HEK293 (cell line): ENCODE results near the gene RER1.

Experiments
- CTCF ChIP-seq: fragments of 450-650 bp; formaldehyde crosslinking; IDR thresholded peaks from 2 replicates; pipeline ENCODE4 v1.5.1; 2016; ENCODE audit warnings: missing biosample characterization, missing genetic modification characterization
- PATZ1 ChIP-seq: fragments of 450-650 bp; formaldehyde crosslinking; IDR thresholded peaks from 2 replicates; pipeline ENCODE4 v1.5.1; 2016; ENCODE audit warnings: missing biosample characterization, missing genetic modification characterization
- PRDM6 ChIP-seq: fragments of 450-650 bp; formaldehyde crosslinking; IDR thresholded peaks from 2 replicates; pipeline ENCODE4 v1.5.1; 2017; ENCODE audit warnings: missing biosample characterization, missing genetic modification characterization
- SP2 ChIP-seq: fragments of 450-650 bp; formaldehyde crosslinking; IDR thresholded peaks from 2 replicates; pipeline ENCODE4 v1.5.1; 2016; ENCODE audit warnings: missing biosample characterization, missing genetic modification characterization
- YY1 ChIP-seq: fragments of 450-650 bp; formaldehyde crosslinking; IDR thresholded peaks from 2 replicates; pipeline ENCODE4 v1.5.1; 2018; ENCODE audit warnings: missing biosample characterization, missing genetic modification characterization
- ZBTB11 ChIP-seq: fragments of 450-650 bp; formaldehyde crosslinking; conservative IDR thresholded peaks from 2 replicates; pipeline ENCODE4 v1.5.1; 2016; ENCODE audit warnings: low read depth, missing biosample characterization, missing genetic modification characterization
- ZNF621 ChIP-seq: fragments of 450-650 bp; formaldehyde crosslinking; IDR thresholded peaks from 2 replicates; pipeline ENCODE4 v1.5.1; 2017; ENCODE audit warnings: missing biosample characterization, missing genetic modification characterization
- ZNF629 ChIP-seq: fragments of 450-650 bp; formaldehyde crosslinking; IDR thresholded peaks from 2 replicates; pipeline ENCODE4 v1.5.1; 2017; ENCODE audit warnings: missing biosample characterization, missing genetic modification characterization
- ZNF704 ChIP-seq: fragments of 450-650 bp; formaldehyde crosslinking; IDR thresholded peaks from 2 replicates; pipeline ENCODE4 v1.5.1; 2016; ENCODE audit warnings: missing biosample characterization, missing genetic modification characterization
- ZNF843 ChIP-seq: fragments of 450-650 bp; formaldehyde crosslinking; IDR thresholded peaks from 2 replicates; pipeline ENCODE4 v1.5.1; 2016; ENCODE audit warnings: missing biosample characterization, missing genetic modification characterization
- ZSCAN18 ChIP-seq: fragments of 450-650 bp; formaldehyde crosslinking; IDR thresholded peaks from 2 replicates; pipeline ENCODE4 v1.5.1; 2016; ENCODE audit warnings: missing biosample characterization, missing genetic modification characterization

- TF ChIP-seq PRDM6 (tag by site-specific recombination): no peak
- no peak for TF ChIP-seq ZSCAN18 (tag by site-specific recombination)
- TF ChIP-seq PATZ1 (tag by site-specific recombination): no peak
- no peak for TF ChIP-seq ZNF621 (tag by site-specific recombination)
- TF ChIP-seq CTCF (tag by site-specific recombination): peak; percentile 72
- no peak for TF ChIP-seq YY1 (tag by site-specific recombination)
- no peak for TF ChIP-seq ZNF629 (tag by site-specific recombination)
- TF ChIP-seq ZNF843 (tag by site-specific recombination): no peak
- TF ChIP-seq ZBTB11 (tag by site-specific recombination): no peak
- no peak for TF ChIP-seq SP2 (tag by site-specific recombination)
- TF ChIP-seq ZNF704 (tag by site-specific recombination): no peak
Observed at GRCh38 chr1:2382621-2383361, 8.8 kb upstream of the RER1 start.
